ENCODE measurements around the gene MSI2. TPM values are rescaled to one million over a fixed set of nuclear protein-coding genes. Genes with fewer than 3 reads are reported as not detected.

Gene MSI2
- total and polyA plus RNA-seq, 2 donors (not counting 3 experiments of a cell fraction or from before 2014, with no cell fraction given) = 20.9 to 59.3 TPM

DNA sequence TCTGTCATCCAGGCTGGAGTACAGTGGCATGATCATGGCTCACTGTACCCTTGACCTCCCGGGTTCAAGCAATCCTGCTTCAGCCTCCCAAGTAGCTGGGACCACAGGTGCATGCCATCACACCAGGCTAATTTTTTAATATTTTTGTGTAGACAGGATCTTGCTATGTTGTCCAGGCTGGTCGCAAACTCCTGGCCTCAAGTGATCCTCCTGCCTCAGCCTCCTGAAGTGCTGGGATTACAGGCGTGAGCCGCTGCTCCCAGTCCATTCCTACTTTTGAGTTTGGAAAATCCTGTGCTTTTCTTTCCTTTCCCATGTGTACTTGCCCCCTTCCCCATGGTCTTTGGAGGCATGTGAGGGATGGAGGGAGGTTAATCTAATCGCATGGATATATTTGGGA is 60.0 kb downstream of the MSI2 start:
- FAIRE-seq = no peak
- Histone ChIP-seq H3K4me1 (ENCODE audit: control insufficient read depth, extremely low read depth, insufficient read depth, low read length) (no peaks in the 10 kb centered on the region), H3K36me3 (ENCODE audit: control insufficient read depth in 2 of 2, extremely low read depth in 1 of 2, insufficient read depth in 2 of 2, low read length in 2 of 2) (no peaks in the 10 kb centered on the region), H3K79me2 (ENCODE audit: control insufficient read depth, insufficient read depth, low read length) (no peaks in the 10 kb centered on the region), H3K27me3 (ENCODE audit: control insufficient read depth in 2 of 2, insufficient read depth in 2 of 2, low read length in 2 of 2) (no peaks in the 10 kb centered on the region), H3K9me1 (replicated peaks; ENCODE audit: control insufficient read depth, extremely low read depth, insufficient read depth, low read length) (no peaks in the 10 kb centered on the region), H3K4me2 (ENCODE audit: insufficient read depth, low read length) (no peak overlapping the region), H3K9ac (replicated peaks; ENCODE audit: extremely low read depth, insufficient read depth, low read length) (no peak overlapping the region), H4K20me1 (replicated peaks; ENCODE audit: control insufficient read depth, extremely low read depth, insufficient read depth, low read length) (no peaks in the 10 kb centered on the region), H3K4me3 (replicated peaks in 1 of 3; ENCODE audit: insufficient read depth in 1 of 3, low read depth in 1 of 3, low read length in 3 of 3) (no peak overlapping the region), H3K9me3 (replicated peaks; ENCODE audit: control insufficient read depth, insufficient read depth, low read length) (no peaks in the 10 kb centered on the region), H3K27ac (ENCODE audit: insufficient read depth, low read depth, low read length) (no peak overlapping the region), H2AFZ (ENCODE audit: low read depth, low read length) (no peak overlapping the region)
- POLR2A ChIA-PET = no interaction called here
- no peak for DNase-seq (ENCODE audit: low read depth, low spot score)
- TF ChIP-seq MYC (IDR thresholded peaks at IDR 0.05; ENCODE audit: low read depth, low read length) (no peak), FOS (IDR thresholded peaks at IDR 0.05; ENCODE audit: borderline replicate concordance, insufficient read depth, low read length) (no peak)
- BruUV-seq (replicated peaks) = no TSS peak
- CTCF ChIA-PET = no interaction called here
- dilution Hi-C loops (cut with MboI; ENCODE audit: extremely low pct_ligation_motif_present, low sequenced_read_pairs) (no loop called here), intact Hi-C loops (cut with micrococcal nuclease) (no loop called here)

DNA sequence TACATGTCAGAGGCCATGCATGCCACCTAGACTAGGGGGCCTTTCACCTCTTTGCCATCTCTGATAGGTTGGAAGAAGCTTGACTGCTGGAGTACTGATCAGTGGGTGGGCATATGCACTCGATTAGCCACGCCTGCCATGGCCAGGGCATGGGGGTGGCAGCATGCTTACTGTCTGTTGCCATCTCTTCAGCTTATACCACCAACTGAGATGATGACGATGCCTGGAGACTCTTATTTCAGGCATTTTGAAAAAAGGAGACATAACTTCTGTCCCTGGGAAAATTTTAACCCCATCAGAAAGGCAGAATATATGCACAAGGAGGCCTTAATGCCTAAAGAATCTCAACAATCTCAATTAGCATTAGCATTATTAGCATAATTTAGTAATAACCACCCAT is 60.8 kb downstream of the MSI2 start:
- H3K4me3 ChIP-seq (replicated peaks in 1 of 3; ENCODE audit: insufficient read depth in 1 of 3, low read depth in 1 of 3, low read length in 3 of 3) = no peak overlapping the region
- intact Hi-C loops (cut with micrococcal nuclease) (no loop called here), dilution Hi-C loops (cut with MboI; ENCODE audit: extremely low pct_ligation_motif_present, low sequenced_read_pairs) (no loop called here)
- no peaks in the 10 kb centered on the region for H4K20me1 ChIP-seq (replicated peaks; ENCODE audit: control insufficient read depth, extremely low read depth, insufficient read depth, low read length)
- H3K9ac ChIP-seq (replicated peaks; ENCODE audit: extremely low read depth, insufficient read depth, low read length) = no peak overlapping the region
- no peaks in the 10 kb centered on the region for H3K79me2 ChIP-seq (ENCODE audit: control insufficient read depth, insufficient read depth, low read length)
- no peaks in the 10 kb centered on the region for H3K9me3 ChIP-seq (replicated peaks; ENCODE audit: control insufficient read depth, insufficient read depth, low read length)
- H3K9me1 ChIP-seq (replicated peaks; ENCODE audit: control insufficient read depth, extremely low read depth, insufficient read depth, low read length) = no peaks in the 10 kb centered on the region
- FAIRE-seq (no peak), DNase-seq (ENCODE audit: low read depth, low spot score) (no peak)
- H3K4me1 ChIP-seq (ENCODE audit: control insufficient read depth, extremely low read depth, insufficient read depth, low read length) = no peaks in the 10 kb centered on the region
- CTCF ChIA-PET = no interaction called here
- H2AFZ ChIP-seq (ENCODE audit: low read depth, low read length) = no peak overlapping the region
- BruUV-seq (replicated peaks) = no TSS peak
- POLR2A ChIA-PET = no interaction called here
- no peak overlapping the region for H3K4me2 ChIP-seq (ENCODE audit: insufficient read depth, low read length)
- TF ChIP-seq EZH2 (IDR thresholded peaks at IDR 0.05; ENCODE audit: borderline replicate concordance, low read depth, low read length, severe bottlenecking) = no peak
- TF ChIP-seq, protein P1, sequence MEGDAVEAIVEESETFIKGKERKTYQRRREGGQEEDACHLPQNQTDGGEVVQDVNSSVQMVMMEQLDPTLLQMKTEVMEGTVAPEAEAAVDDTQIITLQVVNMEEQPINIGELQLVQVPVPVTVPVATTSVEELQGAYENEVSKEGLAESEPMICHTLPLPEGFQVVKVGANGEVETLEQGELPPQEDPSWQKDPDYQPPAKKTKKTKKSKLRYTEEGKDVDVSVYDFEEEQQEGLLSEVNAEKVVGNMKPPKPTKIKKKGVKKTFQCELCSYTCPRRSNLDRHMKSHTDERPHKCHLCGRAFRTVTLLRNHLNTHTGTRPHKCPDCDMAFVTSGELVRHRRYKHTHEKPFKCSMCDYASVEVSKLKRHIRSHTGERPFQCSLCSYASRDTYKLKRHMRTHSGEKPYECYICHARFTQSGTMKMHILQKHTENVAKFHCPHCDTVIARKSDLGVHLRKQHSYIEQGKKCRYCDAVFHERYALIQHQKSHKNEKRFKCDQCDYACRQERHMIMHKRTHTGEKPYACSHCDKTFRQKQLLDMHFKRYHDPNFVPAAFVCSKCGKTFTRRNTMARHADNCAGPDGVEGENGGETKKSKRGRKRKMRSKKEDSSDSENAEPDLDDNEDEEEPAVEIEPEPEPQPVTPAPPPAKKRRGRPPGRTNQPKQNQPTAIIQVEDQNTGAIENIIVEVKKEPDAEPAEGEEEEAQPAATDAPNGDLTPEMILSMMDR (IDR thresholded peaks at IDR 0.05; ENCODE audit: extremely low read depth in 1 of 2, insufficient read depth in 1 of 2, low read depth in 1 of 2, low read length in 2 of 2) = no peak
- TF ChIP-seq GATA2 (IDR thresholded peaks at IDR 0.05; ENCODE audit: insufficient read depth, insufficient read length, low read depth, low read length) = no peak
- H3K27me3 ChIP-seq (ENCODE audit: control insufficient read depth in 2 of 2, insufficient read depth in 2 of 2, low read length in 2 of 2) = no peaks in the 10 kb centered on the region
- H3K27ac ChIP-seq (ENCODE audit: insufficient read depth, low read depth, low read length) = no peak overlapping the region
- no peaks in the 10 kb centered on the region for H3K36me3 ChIP-seq (ENCODE audit: control insufficient read depth in 2 of 2, extremely low read depth in 1 of 2, insufficient read depth in 2 of 2, low read length in 2 of 2)

Data from endothelial cell of umbilical vein (primary cell).